T47D (cell line): Measurements from ENCODE around the gene GDAP2.

ENCODE experiments used
- DNase-seq, 2 experiments: peaks; one replicate each; pipeline versions ENCODE4 v3.0.0 to v3.0.0-alpha.2; 2011 to 2012; ENCODE audit warnings: low read depth in 1 of 2, low spot score in 1 of 2
- JUND ChIP-seq: IDR thresholded peaks from 2 replicates; pipeline ENCODE4 v1.6.1; 2012; ENCODE audit warnings: low read depth
- in situ Hi-C: cut with HindIII; loops from 2 replicates; pipeline ENCODE4 v1.10.0; 2016; ENCODE audit warnings: low sequenced_read_pairs, low pct_unique_long_range_greater_than_20kb

Gene GDAP2

GRCh38 chr1:117892512-117892911, 36.9 kb downstream of the GDAP2 start:
- in situ Hi-C loops = no loop called here
- no peak for DNase-seq
- TF ChIP-seq JUND = no peak

- no peak for DNase-seq
- in situ Hi-C loops = no loop called here
- TF ChIP-seq JUND = no peak
Observed at GRCh38 chr1:117890452-117890851, 39.0 kb downstream of the GDAP2 start.

- in situ Hi-C loops = no loop called here
- no peak for DNase-seq
- no peak for TF ChIP-seq JUND
Observed at GRCh38 chr1:117886101-117886795, 43.2 kb downstream of the GDAP2 start.

GRCh38 chr1:117883616-117884015, 45.8 kb downstream of the GDAP2 start:
- no peak for DNase-seq
- no peak for TF ChIP-seq JUND
- in situ Hi-C loops = no loop called here

- in situ Hi-C loops = no loop called here
Observed at GRCh38 chr1:117879284-117879683, 50.1 kb downstream of the GDAP2 start.

GRCh38 chr1:117877823-117878222, 51.6 kb downstream of the GDAP2 start:
- TF ChIP-seq JUND = no peak
- DNase-seq = no peak
- in situ Hi-C loops = no loop called here

More at GRCh38 chr1:117879284-117879683, 50.1 kb downstream of the GDAP2 start:
- TF ChIP-seq JUND = no peak
- no peak for DNase-seq

- TF ChIP-seq JUND = no peak
- in situ Hi-C loops = no loop called here
- DNase-seq = no peak
Observed at GRCh38 chr1:117871013-117871412, 58.4 kb downstream of the GDAP2 start.

- TF ChIP-seq JUND = no peak
- in situ Hi-C loops = no loop called here
- no peak for DNase-seq
Observed at GRCh38 chr1:117861694-117862093, 67.7 kb downstream of the GDAP2 start.

GRCh38 chr1:117860896-117861610, 68.4 kb downstream of the GDAP2 start:
- in situ Hi-C loops = no loop called here
- no peak for TF ChIP-seq JUND
- no peak for DNase-seq

GRCh38 chr1:117859901-117860300, 69.5 kb downstream of the GDAP2 start:
- in situ Hi-C loops = no loop called here
- DNase-seq = no peak
- no peak for TF ChIP-seq JUND

GRCh38 chr1:117857418-117857817, 72.0 kb downstream of the GDAP2 start:
- no peak for DNase-seq
- in situ Hi-C loops = no loop called here
- TF ChIP-seq JUND = no peak

- in situ Hi-C loops = no loop called here
- TF ChIP-seq JUND = no peak
Observed at GRCh38 chr1:117852853-117853553, 76.4 kb downstream of the GDAP2 start.

GRCh38 chr1:117851687-117852086, 77.7 kb downstream of the GDAP2 start:
- in situ Hi-C loops = no loop called here
- no peak for TF ChIP-seq JUND
- DNase-seq = no peak

More at GRCh38 chr1:117852853-117853553, 76.4 kb downstream of the GDAP2 start:
- no peak for DNase-seq
